Mucosa of rectum (tissue), 2 donors: ENCODE results near the gene CARD16.
"Not testable (repeated sequence)": the region's sequence is repeated elsewhere in the genome, so short reads cannot be mapped to it uniquely, and the experiment has no call there.

ENCODE experiments used
- H3K27ac ChIP-seq, 2 donors: one replicate each; pipeline ENCODE4 v1.7.0; 2013; ENCODE audit warnings: inconsistent platforms in 2 of 2, low read depth in 2 of 2, low read length in 2 of 2
- H3K27me3 ChIP-seq, 2 donors: one replicate each; pipeline ENCODE4 v1.7.0; 2013; ENCODE audit warnings: low read length in 2 of 2; ENCODE audit not compliant: control insufficient read depth in 2 of 2, insufficient read depth in 2 of 2
- H3K36me3 ChIP-seq, 2 donors: one replicate each; pipeline ENCODE4 v1.7.0; 2013; ENCODE audit warnings: low read length in 2 of 2; ENCODE audit not compliant: control insufficient read depth in 2 of 2, insufficient read depth in 2 of 2
- H3K4me1 ChIP-seq, 2 donors: one replicate each; pipeline ENCODE4 v1.7.0; 2013; ENCODE audit warnings: low read length in 2 of 2, mild to moderate bottlenecking in 1 of 2; ENCODE audit not compliant: control insufficient read depth in 2 of 2, insufficient read depth in 2 of 2
- H3K4me3 ChIP-seq, 2 donors: one replicate each; pipeline ENCODE4 v1.7.0; 2013; ENCODE audit warnings: low read length in 2 of 2
- H3K9ac ChIP-seq, 2 donors: one replicate each; pipeline ENCODE4 v1.7.0; 2013; ENCODE audit warnings: low read length in 2 of 2, low read depth in 1 of 2, mild to moderate bottlenecking in 1 of 2
- H3K9me3 ChIP-seq, 2 donors: one replicate each; pipeline ENCODE4 v1.7.0; 2013; ENCODE audit warnings: low read length in 2 of 2; ENCODE audit not compliant: control insufficient read depth in 2 of 2
- donor health status: healthy.
- donor health status: Normal muscosa, but diverticular disease.

CARD16 gene

GRCh38 chr11:105044557-105045524 lies at the start of gene CARD16:
Gene CARD16, minus strand, starts transcription at chr11:105045335. Its CDS starts 38 bp downstream, at chr11:105045297.
- Histone ChIP-seq H3K27ac (peak within 1 kb of the TSS; percentile 56 to 69), H3K4me1 (peaks cover 2 to 12% of the 10 kb centered on the region in 2 donors), H3K9ac (peak within 1 kb of the TSS; percentile 42 to 69), H3K4me3 (peak within 1 kb of the TSS; percentile 62 to 80), H3K36me3 (peaks cover 2 to 11% of the 10 kb centered on the region in 2 donors)
- not testable (repeated sequence) for H3K9me3 ChIP-seq, H3K27me3 ChIP-seq

GRCh38 chr11:105092256-105093239 lies 47.4 kb upstream of the CARD16 start:
- H3K9me3 ChIP-seq, result no peaks in the 10 kb centered on the region
- H3K36me3 ChIP-seq, result no peaks in the 10 kb centered on the region
- H3K27ac ChIP-seq, result no peak overlapping the region
- H3K4me1 ChIP-seq, result no peaks in the 10 kb centered on the region
- no peak overlapping the region for H3K9ac ChIP-seq
- no peaks in the 10 kb centered on the region for H3K27me3 ChIP-seq
- no peak overlapping the region for H3K4me3 ChIP-seq

GRCh38 chr11:105081412-105082150 lies 36.4 kb upstream of the CARD16 start:
- Histone ChIP-seq H3K4me1 (no peaks in the 10 kb centered on the region), H3K9ac (no peak overlapping the region), H3K4me3 (no peak overlapping the region), H3K36me3 (no peaks in the 10 kb centered on the region), H3K27ac (no peak overlapping the region), H3K27me3 (no peaks in the 10 kb centered on the region), H3K9me3 (no peaks in the 10 kb centered on the region)

GRCh38 chr11:105080171-105080906 lies 35.2 kb upstream of the CARD16 start:
- not testable (repeated sequence) for H3K27ac ChIP-seq, H3K9me3 ChIP-seq, H3K9ac ChIP-seq, H3K4me1 ChIP-seq, H3K27me3 ChIP-seq, H3K36me3 ChIP-seq
- peak overlapping the region in 1 of 2 donors; percentile 28 for H3K4me3 ChIP-seq

GRCh38 chr11:105078283-105078682 lies 33.1 kb upstream of the CARD16 start:
- H3K9ac ChIP-seq, result no peak overlapping the region
- H3K27me3 ChIP-seq, result no peaks in the 10 kb centered on the region
- no peaks in the 10 kb centered on the region for H3K4me1 ChIP-seq
- no peak overlapping the region for H3K4me3 ChIP-seq
- H3K27ac ChIP-seq, result no peak overlapping the region
- H3K9me3 ChIP-seq, result no peaks in the 10 kb centered on the region
- H3K36me3 ChIP-seq, result no peaks in the 10 kb centered on the region

- H3K27me3 ChIP-seq, H3K4me3 ChIP-seq, H3K4me1 ChIP-seq, H3K27ac ChIP-seq, H3K9me3 ChIP-seq, H3K36me3 ChIP-seq, H3K9ac ChIP-seq: not testable (repeated sequence)
Observed at GRCh38 chr11:105077141-105077790, 32.1 kb upstream of the CARD16 start.

GRCh38 chr11:105074166-105074530 lies 29.0 kb upstream of the CARD16 start:
- Histone ChIP-seq H3K4me3 (no peak overlapping the region), H3K4me1 (no peaks in the 10 kb centered on the region), H3K9me3 (no peaks in the 10 kb centered on the region), H3K9ac (no peak overlapping the region), H3K27ac (no peak overlapping the region), H3K27me3 (no peaks in the 10 kb centered on the region), H3K36me3 (no peaks in the 10 kb centered on the region)

GRCh38 chr11:105073456-105074165 lies 28.5 kb upstream of the CARD16 start:
- Histone ChIP-seq H3K27ac (no peak overlapping the region), H3K4me3 (no peak overlapping the region), H3K4me1 (no peaks in the 10 kb centered on the region), H3K9me3 (no peaks in the 10 kb centered on the region), H3K9ac (no peak overlapping the region), H3K27me3 (no peaks in the 10 kb centered on the region), H3K36me3 (no peaks in the 10 kb centered on the region)
